Endothelial cell of umbilical vein (primary cell): ENCODE results near the gene LMLN. TPM values are rescaled to one million over a fixed set of nuclear protein-coding genes. Genes with fewer than 3 reads are reported as not detected.

Experiments
- BruUV-seq: library from RNA; stranded (reverse); fragments of 400-500 nt; replicated peaks from 2 replicates; lab custom pipeline; 2021; lab: Mats Ljungman, UMichigan
- CTCF ChIA-PET: fragments of 300-600, 350-600 bp; sonication (Branson Sonifier 250); formaldehyde crosslinking; loops from one replicate; lab custom pipeline; 2021; ENCODE audit warnings: antibody characterized with exemption, inconsistent platforms; lab: Charles Lee
- POLR2A ChIA-PET: fragments of 300-600, 350-600 bp; sonication (Branson Sonifier 250); formaldehyde crosslinking; loops from one replicate; lab custom pipeline; 2021; ENCODE audit warnings: antibody characterized with exemption, inconsistent platforms; lab: Charles Lee
- DNase-seq: peaks from one replicate; pipeline ENCODE4 v3.0.0-alpha.2; 2011; ENCODE audit warnings: low read depth, low spot score
- FAIRE-seq: peaks from 2 replicates; lab custom pipeline; 2011; peaks lifted over from hg19 to GRCh38; lab: Jason Lieb, UNC
- H2AFZ ChIP-seq: 2 replicates; pipeline ENCODE4 v1.6.0; 2012; ENCODE audit warnings: low read depth, low read length, control low read depth, inconsistent platforms
- H3K27ac ChIP-seq: 2 replicates; pipeline ENCODE4 v1.5.1; 2011; ENCODE audit warnings: low read depth, mild to moderate bottlenecking, control low read depth, low read length, moderate library complexity; ENCODE audit not compliant: insufficient read depth
- H3K27me3 ChIP-seq, 2 experiments: 2 replicates each; pipeline versions ENCODE4 v1.6.0 to v1.6.1; 2011; ENCODE audit warnings: low read length in 2 of 2, mixed read lengths in 1 of 2; ENCODE audit not compliant: control insufficient read depth in 2 of 2, insufficient read depth in 2 of 2
- H3K36me3 ChIP-seq, 2 experiments: 2 replicates in 1 of 2; 3 replicates in 1 of 2; pipeline ENCODE4 v1.5.1; 2011; ENCODE audit warnings: low read length in 2 of 2, mild to moderate bottlenecking in 1 of 2, moderate library complexity in 1 of 2; ENCODE audit not compliant: control insufficient read depth in 2 of 2, insufficient read depth in 2 of 2; ENCODE audit errors: extremely low read depth in 1 of 2
- H3K4me1 ChIP-seq: 3 replicates; pipeline ENCODE4 v1.5.1; 2011; ENCODE audit warnings: mild to moderate bottlenecking, low read length; ENCODE audit not compliant: control insufficient read depth, insufficient read depth; ENCODE audit errors: extremely low read depth
- H3K4me2 ChIP-seq: 2 replicates; pipeline ENCODE4 v1.6.1; 2011; ENCODE audit warnings: low read length, control low read depth, mixed read lengths; ENCODE audit not compliant: insufficient read depth
- H3K4me3 ChIP-seq, 3 experiments: fragments of 200-600 bp in 1 of 3; sonication (generic), shearing (Covaris generic) in 1 of 3; replicated peaks in 1 of 3; 2 replicates each; pipeline ENCODE4 v1.5.1; 2011 to 2016; ENCODE audit warnings: control low read depth in 3 of 3, low read length in 3 of 3, mild to moderate bottlenecking in 2 of 3, inconsistent platforms in 1 of 3, low read depth in 1 of 3, moderate library complexity in 1 of 3; ENCODE audit not compliant: insufficient read depth in 1 of 3
- H3K79me2 ChIP-seq: 2 replicates; pipeline ENCODE4 v1.6.0; 2012; ENCODE audit warnings: low read length, inconsistent platforms; ENCODE audit not compliant: control insufficient read depth, insufficient read depth
- H3K9ac ChIP-seq: replicated peaks from 2 replicates; pipeline ENCODE3; 2011; ENCODE audit warnings: low read length, control low read depth; ENCODE audit not compliant: insufficient read depth; ENCODE audit errors: extremely low read depth
- H3K9me1 ChIP-seq: replicated peaks from 3 replicates; pipeline ENCODE4 v1.6.0; 2011; ENCODE audit warnings: mild to moderate bottlenecking, low read length; ENCODE audit not compliant: control insufficient read depth, insufficient read depth; ENCODE audit errors: extremely low read depth
- H3K9me3 ChIP-seq: replicated peaks from 2 replicates; pipeline ENCODE4 v1.5.1; 2012; ENCODE audit warnings: low read length, inconsistent platforms; ENCODE audit not compliant: control insufficient read depth, insufficient read depth
- H4K20me1 ChIP-seq: replicated peaks from 2 replicates; pipeline ENCODE3; 2011; ENCODE audit warnings: mild to moderate bottlenecking, low read length; ENCODE audit not compliant: control insufficient read depth, insufficient read depth; ENCODE audit errors: extremely low read depth
- EZH2 ChIP-seq: IDR thresholded peaks from 2 replicates; pipeline ENCODE4 v1.6.1; 2012; ENCODE audit warnings: borderline replicate concordance, low read depth, mild to moderate bottlenecking, moderate library complexity, low read length, inconsistent platforms; ENCODE audit not compliant: severe bottlenecking
- FOS ChIP-seq: IDR thresholded peaks from 2 replicates; pipeline ENCODE4 v1.6.1; 2011; ENCODE audit warnings: mild to moderate bottlenecking, low read length, moderate library complexity, borderline replicate concordance; ENCODE audit not compliant: insufficient read depth
- GATA2 ChIP-seq: IDR thresholded peaks from 2 replicates; pipeline ENCODE4 v1.7.0; 2011; ENCODE audit warnings: low read depth, mild to moderate bottlenecking, moderate library complexity, mixed read lengths, low read length; ENCODE audit not compliant: insufficient read length, insufficient read depth
- JUN ChIP-seq: IDR thresholded peaks from 2 replicates; pipeline ENCODE4 v1.6.1; 2011; ENCODE audit warnings: borderline replicate concordance, low read depth; ENCODE audit not compliant: insufficient read length, insufficient read depth
- MYC ChIP-seq: IDR thresholded peaks from one replicate; pipeline ENCODE4 v1.6.1; 2011; ENCODE audit warnings: mild to moderate bottlenecking, low read depth, low read length
- POLR2A ChIP-seq: IDR thresholded peaks from 2 replicates; pipeline ENCODE4 v1.6.1; 2012; ENCODE audit warnings: low read depth, mild to moderate bottlenecking, control low read depth, low read length
- POLR2AphosphoS5 ChIP-seq: IDR thresholded peaks from 2 replicates; pipeline ENCODE4 v1.6.1; 2012; ENCODE audit warnings: low read depth, mild to moderate bottlenecking, control low read depth, low read length, moderate library complexity; ENCODE audit not compliant: insufficient read depth
- dilution Hi-C: fragments of 300-500 bp; cut with MboI; formaldehyde crosslinking; loops from one replicate; pipeline ENCODE4 v1.15.0; 2019; ENCODE audit warnings: low sequenced_read_pairs; ENCODE audit not compliant: extremely low pct_ligation_motif_present
- intact Hi-C: fragments of 100-400 bp; cut with micrococcal nuclease; formaldehyde crosslinking; loops from one replicate; pipeline ENCODE4 v1.10.0; 2022
- polyA plus RNA-seq, 4 experiments: library from polyadenylated mRNA; depleted of rRNA in 3 of 4; stranded (reverse) in 3 of 4; unstranded in 1 of 4; fragments of >200 nt; gene quantifications; 2 replicates each; pipeline versions ENCODE4 v1.2.1 to v1.2.3, GENCODE V29; 2011 to 2012; ENCODE audit warnings: missing spikeins in 1 of 4
- small RNA-seq: library from RNA; depleted of rRNA; stranded (forward); fragments of <200 nt; gene quantifications from one replicate; pipeline ENCODE3, GENCODE V24; 2012; ENCODE audit warnings: low replicate concordance, low read depth; ENCODE audit not compliant: insufficient read depth, insufficient read length
- total RNA-seq: library from RNA; stranded (reverse); gene quantifications from 2 replicates; pipeline ENCODE4 v1.2.3, GENCODE V29; 2021
- TF ChIP-seq, protein P1 (sequence below): IDR thresholded peaks from 2 replicates; pipeline ENCODE4 v1.6.1; 2011; ENCODE audit not compliant: insufficient read depth, insufficient read length
- TF ChIP-seq, protein P2 (sequence below), 2 donors: IDR thresholded peaks; 1 replicate in 1 of 2; 2 replicates in 1 of 2; pipeline ENCODE4 v1.5.1; 2011; ENCODE audit warnings: low read length in 2 of 2, mild to moderate bottlenecking in 2 of 2, moderate library complexity in 2 of 2, control low read depth in 1 of 2, inconsistent platforms in 1 of 2, low read depth in 1 of 2; ENCODE audit not compliant: insufficient read depth in 1 of 2; ENCODE audit errors: extremely low read depth in 1 of 2

Gene LMLN
- total and polyA plus RNA-seq, 2 donors (not counting 3 experiments of a cell fraction or from before 2014, with no cell fraction given) = 4.8 to 6.5 TPM

- Histone ChIP-seq H4K20me1 (no peaks in the 10 kb centered on the region), H2AFZ (no peak overlapping the region), H3K27ac (no peak overlapping the region), H3K4me3 (no peak overlapping the region), H3K9ac (no peak overlapping the region), H3K9me3 (no peaks in the 10 kb centered on the region), H3K4me1 (no peaks in the 10 kb centered on the region), H3K4me2 (no peak overlapping the region), H3K9me1 (no peaks in the 10 kb centered on the region), H3K36me3 (no peaks in the 10 kb centered on the region), H3K79me2 (no peaks in the 10 kb centered on the region), H3K27me3 (peaks cover 0 to 36% of the 10 kb centered on the region in 2 experiments)
- intact Hi-C loops (no loop called here), dilution Hi-C loops (no loop called here)
- CTCF ChIA-PET = interaction anchor here (1.0 kb wide), 1 partner anchor 13 kb away, joined by 5 read pairs; no protein-coding TSS in a partner anchor
- TF ChIP-seq, protein P1, sequence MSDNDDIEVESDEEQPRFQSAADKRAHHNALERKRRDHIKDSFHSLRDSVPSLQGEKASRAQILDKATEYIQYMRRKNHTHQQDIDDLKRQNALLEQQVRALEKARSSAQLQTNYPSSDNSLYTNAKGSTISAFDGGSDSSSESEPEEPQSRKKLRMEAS = no peak
- TF ChIP-seq POLR2AphosphoS5 (no peak), FOS (no peak), JUN (no peak), GATA2 (no peak), EZH2 (no peak), MYC (no peak), POLR2A (no peak)
- TF ChIP-seq, protein P2, sequence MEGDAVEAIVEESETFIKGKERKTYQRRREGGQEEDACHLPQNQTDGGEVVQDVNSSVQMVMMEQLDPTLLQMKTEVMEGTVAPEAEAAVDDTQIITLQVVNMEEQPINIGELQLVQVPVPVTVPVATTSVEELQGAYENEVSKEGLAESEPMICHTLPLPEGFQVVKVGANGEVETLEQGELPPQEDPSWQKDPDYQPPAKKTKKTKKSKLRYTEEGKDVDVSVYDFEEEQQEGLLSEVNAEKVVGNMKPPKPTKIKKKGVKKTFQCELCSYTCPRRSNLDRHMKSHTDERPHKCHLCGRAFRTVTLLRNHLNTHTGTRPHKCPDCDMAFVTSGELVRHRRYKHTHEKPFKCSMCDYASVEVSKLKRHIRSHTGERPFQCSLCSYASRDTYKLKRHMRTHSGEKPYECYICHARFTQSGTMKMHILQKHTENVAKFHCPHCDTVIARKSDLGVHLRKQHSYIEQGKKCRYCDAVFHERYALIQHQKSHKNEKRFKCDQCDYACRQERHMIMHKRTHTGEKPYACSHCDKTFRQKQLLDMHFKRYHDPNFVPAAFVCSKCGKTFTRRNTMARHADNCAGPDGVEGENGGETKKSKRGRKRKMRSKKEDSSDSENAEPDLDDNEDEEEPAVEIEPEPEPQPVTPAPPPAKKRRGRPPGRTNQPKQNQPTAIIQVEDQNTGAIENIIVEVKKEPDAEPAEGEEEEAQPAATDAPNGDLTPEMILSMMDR (IDR thresholded peaks at IDR 0.05; ENCODE audit: extremely low read depth in 1 of 2, insufficient read depth in 1 of 2, low read depth in 1 of 2, low read length in 2 of 2) = no peak
- no peak for DNase-seq
- BruUV-seq = no TSS peak
- POLR2A ChIA-PET = no interaction called here
- FAIRE-seq = no peak
These were observed 133.2 kb downstream of the LMLN start for GRCh38 chr3:198093112-198093679.

Small RNAs within 50 kb of the gene (small RNA-seq; reads per million reads assigned to genes)
- gene RNU6-621P = not detected
- gene RNU6-821P = not detected

Other genes starting within 250 kb of the LMLN start
- 22.9 and 25.8 TPM in 2 replicates for gene RUBCN, start 223.3 kb upstream of the LMLN start, total RNA-seq
- 15.0 and 18.5 TPM in 2 replicates for gene RUBCN, start 223.3 kb upstream of the LMLN start, polyA plus RNA-seq
- gene FYTTD1, start 210.3 kb upstream of the LMLN start, total RNA-seq = 52.3 and 59.3 TPM in 2 replicates
- 6.8 and 8.9 TPM in 2 replicates for gene FYTTD1, start 210.3 kb upstream of the LMLN start, polyA plus RNA-seq
- gene LRCH3, start 169.0 kb upstream of the LMLN start, total RNA-seq = 60.3 and 71.2 TPM in 2 replicates
- 43.9 and 52.5 TPM in 2 replicates for gene LRCH3, start 169.0 kb upstream of the LMLN start, polyA plus RNA-seq
- 1,094 and 1,153 TPM in 2 replicates for gene RPL35A, start 10.0 kb upstream of the LMLN start, total RNA-seq
- 359 and 566 TPM in 2 replicates for gene RPL35A, start 10.0 kb upstream of the LMLN start, polyA plus RNA-seq